ENCODE measurements around the gene RRBP1.

- TF ChIP-seq EZH2 (IDR thresholded peaks at IDR 0.05; ENCODE audit: borderline replicate concordance) (no peak), CTCF (IDR thresholded peaks at IDR 0.05; ENCODE audit: poor library complexity) (no peak)
Measured at GRCh38 chr20:17682889-17683198, 802 bp upstream of the RRBP1 start.

Data from hepatocyte (in vitro differentiated cells).